Rectal smooth muscle tissue (tissue), 1 donor: Measurements from ENCODE around the gene AHRR.
A peak's percentile ranks its signal among the peaks of the same experiment; 100 is the strongest.
"Not testable (repeated sequence)": the region's sequence is repeated elsewhere in the genome, so short reads cannot be mapped to it uniquely, and the experiment has no call there.

ENCODE experiments used
- H3K27ac ChIP-seq: one replicate; pipeline ENCODE4 v1.7.0; 2013; ENCODE audit warnings: low read depth, low read length, inconsistent platforms
- H3K27me3 ChIP-seq: one replicate; pipeline ENCODE4 v1.7.0; 2013; ENCODE audit warnings: low read length; ENCODE audit not compliant: control insufficient read depth, insufficient read depth
- H3K36me3 ChIP-seq: one replicate; pipeline ENCODE4 v1.7.0; 2013; ENCODE audit warnings: low read length; ENCODE audit not compliant: control insufficient read depth, insufficient read depth
- H3K4me1 ChIP-seq: one replicate; pipeline ENCODE4 v1.7.0; 2013; ENCODE audit warnings: low read length; ENCODE audit not compliant: control insufficient read depth, insufficient read depth
- H3K4me3 ChIP-seq: one replicate; pipeline ENCODE4 v1.7.0; 2013; ENCODE audit warnings: low read length
- H3K9ac ChIP-seq: one replicate; pipeline ENCODE4 v1.7.0; 2013; ENCODE audit warnings: low read length

The AHRR gene

GRCh38 chr5:398475-399295 is 77.2 kb downstream of the AHRR start:
- Histone ChIP-seq H3K27me3 (no peaks in the 10 kb centered on the region), H3K4me1 (no peaks in the 10 kb centered on the region), H3K36me3 (no peaks in the 10 kb centered on the region), H3K9ac (no peak overlapping the region), H3K27ac (no peak overlapping the region), H3K4me3 (no peak overlapping the region)

DNA sequence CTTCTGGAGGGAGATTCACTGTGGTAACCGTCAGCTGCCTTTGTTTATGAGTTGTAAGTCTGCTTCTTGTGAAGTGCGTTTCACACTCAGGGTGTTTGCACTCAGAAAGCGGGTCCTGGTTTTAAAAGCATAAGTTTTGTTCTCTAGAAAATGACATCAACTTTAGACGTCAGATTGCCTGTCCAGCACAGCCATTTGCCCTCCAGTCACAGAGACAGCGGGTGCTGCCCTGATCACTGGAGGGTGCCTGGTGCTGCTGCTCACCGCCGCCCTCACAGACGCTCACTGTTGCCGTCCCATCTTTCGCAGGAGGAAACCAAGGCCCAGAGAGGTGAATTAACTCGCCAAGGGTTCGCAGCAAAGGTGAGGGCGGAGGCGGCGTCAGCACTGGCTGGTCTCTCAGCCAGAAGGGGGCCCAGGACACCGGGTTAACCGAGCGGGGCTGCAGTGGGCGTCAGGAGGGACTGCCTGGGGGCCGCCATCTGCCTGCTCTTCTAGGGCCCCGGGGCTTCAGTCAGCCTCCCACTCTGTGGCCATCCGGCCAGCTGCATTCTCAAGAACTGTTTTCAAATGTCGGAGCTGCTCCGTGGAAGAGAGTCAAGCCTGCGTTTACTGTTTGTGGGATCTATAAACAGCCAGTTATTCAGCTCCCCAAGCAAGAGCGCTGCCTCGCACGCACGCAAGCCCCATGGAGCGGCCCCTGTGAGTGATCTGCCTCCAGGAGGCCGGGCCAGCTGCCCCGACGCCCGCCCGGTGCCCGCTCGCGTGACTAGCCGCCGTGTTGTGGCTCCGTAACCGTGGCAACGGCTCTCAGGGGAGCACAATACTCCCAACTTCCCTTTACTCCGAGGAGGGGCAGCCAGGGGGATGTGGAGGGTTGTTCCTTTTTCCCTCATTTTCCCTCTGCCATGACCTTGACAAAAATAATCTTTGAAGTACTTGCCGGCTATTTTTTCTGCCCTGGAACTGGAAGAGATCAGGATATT is 78.1 kb downstream of the AHRR start:
- H3K4me3 ChIP-seq: peak overlapping the region; percentile 37
- no peak overlapping the region for H3K9ac ChIP-seq
- no peaks in the 10 kb centered on the region for H3K36me3 ChIP-seq
- peak overlapping the region; percentile 42 for H3K27ac ChIP-seq
- no peaks in the 10 kb centered on the region for H3K27me3 ChIP-seq
- H3K4me1 ChIP-seq: no peaks in the 10 kb centered on the region

DNA sequence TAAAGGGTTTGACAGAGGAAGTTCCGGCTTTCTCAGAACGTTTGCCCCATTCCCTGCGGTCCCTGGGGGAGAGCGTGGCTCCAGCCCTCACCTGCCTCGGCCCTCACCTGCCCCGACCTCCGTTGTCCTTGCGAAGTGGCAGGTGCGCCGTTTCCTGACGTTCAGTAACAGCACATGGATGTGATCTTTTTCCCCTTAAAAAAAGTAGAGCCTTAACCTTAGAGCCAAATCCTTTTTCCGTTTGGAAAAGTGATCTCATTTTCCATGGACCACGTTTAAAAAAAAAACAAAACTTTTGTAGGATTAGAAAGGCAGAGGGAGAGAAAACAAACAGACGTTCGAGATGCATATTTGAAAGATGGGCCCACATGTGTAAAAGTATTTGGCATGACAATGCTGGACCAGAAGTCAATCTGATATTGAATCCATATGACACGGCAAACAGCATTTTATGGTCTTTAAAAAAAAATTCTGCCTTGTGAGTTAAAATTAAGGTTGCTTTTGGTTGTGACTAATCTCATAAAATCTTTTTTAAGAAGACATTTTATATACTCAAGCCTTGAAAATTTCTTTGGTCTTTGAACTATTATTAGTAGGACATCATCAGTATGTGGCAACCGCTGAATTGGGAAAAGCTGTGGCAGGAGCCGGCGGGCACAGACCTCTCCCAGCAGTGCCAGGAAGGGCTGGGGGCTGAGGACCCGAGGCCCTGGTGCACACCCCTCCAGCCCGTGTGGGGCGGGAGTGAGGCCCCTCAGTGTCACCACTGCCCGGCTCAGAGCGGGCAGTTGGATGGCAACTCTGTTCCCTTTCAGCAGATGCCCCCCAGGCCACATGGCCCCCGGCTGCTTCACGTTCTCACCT is 79.0 kb downstream of the AHRR start:
- Histone ChIP-seq H3K27ac (peak overlapping the region; percentile 42), H3K4me3 (peak overlapping the region; percentile 37), H3K27me3 (no peaks in the 10 kb centered on the region), H3K4me1 (no peaks in the 10 kb centered on the region), H3K36me3 (no peaks in the 10 kb centered on the region), H3K9ac (no peak overlapping the region)

DNA sequence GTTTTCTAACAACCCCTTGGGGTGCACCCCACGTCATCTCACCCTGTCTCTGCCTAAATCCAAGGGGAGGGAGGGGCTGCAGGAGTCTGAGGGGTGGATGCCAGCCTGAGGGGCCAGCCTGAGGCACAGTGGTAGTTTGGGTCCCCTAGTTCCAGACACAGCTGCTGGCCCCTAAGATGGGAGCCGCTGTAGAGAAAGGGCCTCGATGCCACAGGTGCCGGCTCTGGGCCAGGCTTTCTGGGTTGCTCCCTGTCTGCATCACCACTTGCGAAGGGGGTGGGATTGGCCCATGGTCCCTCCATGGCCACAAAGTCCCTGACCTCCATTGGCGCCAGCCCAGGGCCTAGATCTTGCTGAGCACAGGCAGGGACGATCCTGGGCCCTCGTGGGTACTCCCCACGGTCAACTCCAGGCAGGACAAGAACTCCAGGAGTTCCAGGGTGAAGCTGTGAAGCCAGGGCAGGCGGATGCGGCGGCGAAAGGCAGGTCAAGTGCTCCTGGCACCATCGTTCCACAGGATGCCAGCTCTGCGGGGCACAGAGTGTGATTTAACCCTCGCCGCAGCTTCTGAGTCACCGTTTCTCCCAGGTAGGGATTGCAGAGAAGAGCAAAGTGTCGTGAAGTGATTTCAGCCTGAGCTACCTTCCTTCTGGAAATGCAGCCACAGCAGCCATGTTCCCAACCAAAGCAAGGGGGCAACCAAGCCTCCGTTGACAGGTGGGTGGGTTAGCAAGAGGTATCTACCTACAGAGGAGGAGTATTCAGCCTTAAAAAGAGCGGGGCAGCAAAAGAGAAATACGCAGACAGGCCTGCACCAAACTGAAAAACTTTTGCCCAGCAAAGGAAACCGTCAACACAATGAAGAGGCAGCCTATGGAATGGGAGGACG is 79.9 kb downstream of the AHRR start:
- Histone ChIP-seq H3K27ac (no peak overlapping the region), H3K9ac (no peak overlapping the region), H3K36me3 (no peaks in the 10 kb centered on the region), H3K4me3 (no peak overlapping the region), H3K27me3 (no peaks in the 10 kb centered on the region), H3K4me1 (no peaks in the 10 kb centered on the region)

DNA sequence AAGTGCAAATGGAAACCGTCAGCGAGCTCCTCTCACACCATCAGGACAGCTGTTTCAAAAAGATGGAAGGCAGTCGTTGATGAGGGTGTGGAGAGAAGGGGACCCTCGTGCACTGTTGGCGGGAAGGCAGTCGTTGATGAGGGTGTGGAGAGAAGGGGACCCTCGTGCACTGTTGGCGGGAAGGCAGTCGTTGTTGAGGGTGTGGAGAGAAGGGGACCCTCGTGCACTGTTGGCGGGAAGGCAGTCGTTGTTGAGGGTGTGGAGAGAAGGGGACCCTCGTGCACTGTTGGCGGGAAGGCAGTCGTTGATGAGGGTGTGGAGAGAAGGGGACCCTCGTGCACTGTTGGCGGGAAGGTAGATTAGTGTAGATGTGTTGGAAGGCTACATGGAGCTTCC is 80.7 kb downstream of the AHRR start:
- H3K4me1 ChIP-seq, H3K27ac ChIP-seq, H3K4me3 ChIP-seq, H3K27me3 ChIP-seq, H3K9ac ChIP-seq, H3K36me3 ChIP-seq: not testable (repeated sequence)

DNA sequence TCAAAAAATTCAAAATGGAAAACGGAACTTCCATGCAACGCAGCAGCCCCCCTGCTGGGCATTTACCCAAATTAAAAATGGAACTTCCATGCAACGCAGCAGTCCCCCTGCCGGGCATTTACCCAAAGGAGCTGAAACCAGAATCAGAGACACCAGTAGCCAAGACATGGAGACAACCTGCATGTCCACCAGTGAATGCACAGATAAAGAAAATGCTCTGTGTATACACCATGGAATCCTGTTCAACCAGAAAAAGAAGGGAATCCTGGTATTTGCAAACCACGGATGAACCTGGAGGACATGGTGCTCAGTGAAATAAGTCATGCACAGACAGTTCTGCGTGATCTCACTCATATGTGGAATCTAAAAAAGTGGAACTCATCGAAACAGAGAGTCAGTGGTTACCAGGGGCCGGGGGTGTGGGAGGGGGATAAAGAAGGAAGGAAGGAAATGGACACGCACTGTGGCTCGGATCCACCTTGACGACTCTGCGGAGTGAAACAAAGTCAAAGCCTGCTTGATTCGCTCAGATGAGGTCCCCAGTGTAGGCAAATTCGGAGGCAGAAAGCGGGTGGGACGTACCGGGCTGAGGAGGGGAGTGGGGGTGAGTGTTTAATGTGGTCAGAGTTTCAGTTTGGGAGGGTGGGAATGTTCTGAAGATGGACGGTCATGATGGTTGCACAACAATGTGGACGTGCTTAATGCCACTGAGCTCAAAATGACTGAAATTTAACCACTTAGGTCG is 81.3 kb downstream of the AHRR start:
- Histone ChIP-seq H3K27me3 (no peaks in the 10 kb centered on the region), H3K36me3 (no peaks in the 10 kb centered on the region), H3K9ac (no peak overlapping the region), H3K27ac (no peak overlapping the region), H3K4me3 (no peak overlapping the region), H3K4me1 (no peaks in the 10 kb centered on the region)

DNA sequence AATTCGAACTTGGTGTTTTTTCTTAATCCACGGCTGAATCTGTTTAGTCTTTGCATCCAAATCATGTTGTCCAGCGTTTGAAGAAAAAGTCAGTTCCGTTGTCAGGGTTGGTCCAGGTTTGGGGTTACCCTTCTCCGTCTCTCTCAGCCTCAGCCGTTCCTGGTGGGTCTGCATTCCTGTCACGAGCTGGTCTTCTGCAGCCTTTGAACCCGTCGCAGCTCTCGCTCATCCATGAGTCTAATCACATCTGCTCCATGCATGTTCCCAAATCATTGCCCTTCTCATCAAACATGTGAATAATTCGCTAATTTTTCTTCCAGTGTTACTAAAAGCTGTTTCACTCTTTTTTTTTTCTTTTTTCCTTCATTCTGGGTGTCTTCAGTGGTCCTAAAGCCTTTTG is 82.5 kb downstream of the AHRR start:
- H3K9ac ChIP-seq: no peak overlapping the region
- no peaks in the 10 kb centered on the region for H3K4me1 ChIP-seq
- H3K36me3 ChIP-seq: no peaks in the 10 kb centered on the region
- H3K27ac ChIP-seq: no peak overlapping the region
- no peak overlapping the region for H3K4me3 ChIP-seq
- H3K27me3 ChIP-seq: no peaks in the 10 kb centered on the region

DNA sequence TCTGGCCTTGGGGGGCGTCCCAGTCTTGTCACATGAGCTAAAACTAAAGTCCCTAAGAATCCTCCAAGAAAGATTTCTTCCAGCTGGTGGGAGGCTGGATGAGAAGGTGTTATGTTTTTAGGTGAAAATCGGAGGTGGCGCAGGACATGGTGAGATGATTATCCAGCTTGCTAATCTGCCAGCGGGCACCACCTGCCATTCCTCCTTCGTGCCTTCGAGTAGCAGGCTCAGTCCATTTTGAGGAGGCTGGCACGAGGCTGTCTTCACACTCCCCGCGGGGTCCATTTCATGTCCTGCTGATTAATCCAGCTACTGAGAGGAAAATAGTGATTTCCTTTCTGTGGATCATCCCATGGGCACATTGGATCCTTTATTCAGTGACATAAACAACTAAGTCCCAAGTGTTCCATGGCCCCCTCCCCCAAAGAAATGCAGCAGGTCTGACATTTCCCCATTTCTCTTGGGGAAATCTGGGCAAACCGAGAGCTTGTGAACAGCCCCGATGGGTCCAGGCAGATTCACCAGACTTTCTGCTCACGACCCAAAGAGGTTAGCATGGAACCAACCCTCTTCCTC is 83.2 kb downstream of the AHRR start:
- Histone ChIP-seq H3K4me1 (no peaks in the 10 kb centered on the region), H3K27me3 (no peaks in the 10 kb centered on the region), H3K36me3 (no peaks in the 10 kb centered on the region), H3K4me3 (no peak overlapping the region), H3K27ac (no peak overlapping the region), H3K9ac (no peak overlapping the region)

DNA sequence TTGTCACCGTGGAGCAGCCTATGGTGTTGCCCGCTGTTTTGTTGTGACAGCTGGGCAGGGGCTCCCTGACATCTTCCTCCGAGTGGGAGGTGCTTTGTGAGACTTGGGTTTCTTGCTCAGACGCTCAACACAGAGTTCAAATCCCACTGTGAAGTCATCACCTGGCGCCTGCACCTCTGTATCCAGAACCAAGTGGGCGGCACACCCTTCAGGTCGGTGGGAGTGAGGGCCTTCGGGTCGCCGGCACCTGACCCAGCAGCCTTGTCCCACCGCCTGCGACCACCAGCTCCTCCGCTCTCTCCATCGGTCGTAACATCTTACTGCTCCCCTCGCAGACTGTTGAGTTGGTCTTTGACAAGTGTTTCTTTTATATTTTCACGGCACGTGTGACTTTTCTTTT is 83.9 kb downstream of the AHRR start:
- no peaks in the 10 kb centered on the region for H3K4me1 ChIP-seq
- H3K27me3 ChIP-seq: no peaks in the 10 kb centered on the region
- no peak overlapping the region for H3K9ac ChIP-seq
- H3K27ac ChIP-seq: no peak overlapping the region
- H3K36me3 ChIP-seq: no peaks in the 10 kb centered on the region
- H3K4me3 ChIP-seq: no peak overlapping the region

DNA sequence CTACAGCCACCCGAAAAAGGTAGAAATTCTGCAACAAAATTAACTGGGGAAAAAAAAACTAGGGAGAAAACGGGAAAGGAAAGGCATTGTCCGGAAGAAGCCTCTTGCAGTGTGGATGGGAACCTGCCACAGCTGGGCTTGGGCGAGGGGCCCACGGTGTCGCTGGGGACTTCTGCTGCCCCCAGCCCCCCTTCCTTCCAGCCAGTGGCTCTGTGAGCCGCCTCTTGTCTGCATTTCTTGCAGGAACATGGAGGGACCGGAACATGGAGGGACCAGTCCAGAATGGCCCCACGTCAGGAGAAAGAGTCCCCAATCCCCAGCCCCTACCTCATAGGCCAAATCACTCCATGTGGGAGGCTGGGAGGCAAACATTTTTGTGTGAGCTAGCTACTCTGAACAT is 84.5 kb downstream of the AHRR start:
- H3K27me3 ChIP-seq: no peaks in the 10 kb centered on the region
- H3K27ac ChIP-seq: no peak overlapping the region
- no peaks in the 10 kb centered on the region for H3K4me1 ChIP-seq

DNA sequence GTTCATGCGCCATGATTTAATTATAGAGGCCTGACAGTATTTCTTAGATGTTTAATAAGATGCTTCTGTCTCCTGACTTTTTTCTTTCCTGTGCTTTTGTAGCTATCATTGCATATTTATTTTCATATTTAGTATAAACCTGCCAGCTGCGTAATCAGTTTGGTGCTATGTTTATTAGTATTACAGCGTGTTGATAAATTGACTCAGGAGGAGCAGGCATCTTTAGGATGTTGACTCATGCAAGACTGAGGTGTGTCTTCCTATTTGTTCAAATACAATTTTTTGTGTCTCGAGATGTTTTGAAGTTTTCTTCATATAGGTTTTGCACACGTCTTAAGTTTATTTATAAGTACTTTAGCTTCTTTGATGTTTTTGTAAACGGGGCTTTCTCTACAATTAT is 85.5 kb downstream of the AHRR start:
- H3K36me3 ChIP-seq: no peaks in the 10 kb centered on the region
- no peak overlapping the region for H3K27ac ChIP-seq
- H3K4me3 ChIP-seq: no peak overlapping the region
- no peak overlapping the region for H3K9ac ChIP-seq
- H3K27me3 ChIP-seq: no peaks in the 10 kb centered on the region
- H3K4me1 ChIP-seq: no peaks in the 10 kb centered on the region

More for the DNA sequence above, 84.5 kb downstream of the AHRR start:
- no peak overlapping the region for H3K9ac ChIP-seq
- H3K4me3 ChIP-seq: no peak overlapping the region
- no peaks in the 10 kb centered on the region for H3K36me3 ChIP-seq
